GM20000 (cell line): ENCODE results near the gene PTBP3.

Experiments
- DNase-seq: peaks from one replicate; pipeline ENCODE4 v3.0.0; 2012; ENCODE audit warnings: low spot score
- TF ChIP-seq, protein P1 (sequence below): IDR thresholded peaks from 2 replicates; pipeline ENCODE4 v1.5.1; 2012; ENCODE audit warnings: mild to moderate bottlenecking, control low read depth; ENCODE audit errors: extremely low read depth, missing control alignments

The PTBP3 gene

DNA sequence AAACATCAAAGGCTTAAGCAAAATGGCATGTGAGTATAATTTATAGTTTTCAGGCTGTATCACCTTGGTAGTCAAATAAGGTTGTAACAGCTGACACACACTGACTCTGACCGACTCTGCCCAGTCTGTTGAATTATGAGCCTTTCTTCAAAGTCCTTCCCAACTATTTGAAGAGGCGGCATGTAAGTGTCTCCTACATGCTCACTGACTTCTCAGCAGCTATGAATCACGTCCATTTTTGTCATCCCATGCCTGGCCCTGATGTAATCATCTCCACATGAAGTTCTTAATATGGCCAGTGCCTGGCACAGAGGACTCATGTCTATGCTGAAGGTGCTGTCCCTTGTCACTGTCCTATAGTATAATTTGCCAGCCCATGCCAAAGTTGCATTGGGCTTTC, 5.1 kb upstream of the PTBP3 start:
- TF ChIP-seq, protein P1, sequence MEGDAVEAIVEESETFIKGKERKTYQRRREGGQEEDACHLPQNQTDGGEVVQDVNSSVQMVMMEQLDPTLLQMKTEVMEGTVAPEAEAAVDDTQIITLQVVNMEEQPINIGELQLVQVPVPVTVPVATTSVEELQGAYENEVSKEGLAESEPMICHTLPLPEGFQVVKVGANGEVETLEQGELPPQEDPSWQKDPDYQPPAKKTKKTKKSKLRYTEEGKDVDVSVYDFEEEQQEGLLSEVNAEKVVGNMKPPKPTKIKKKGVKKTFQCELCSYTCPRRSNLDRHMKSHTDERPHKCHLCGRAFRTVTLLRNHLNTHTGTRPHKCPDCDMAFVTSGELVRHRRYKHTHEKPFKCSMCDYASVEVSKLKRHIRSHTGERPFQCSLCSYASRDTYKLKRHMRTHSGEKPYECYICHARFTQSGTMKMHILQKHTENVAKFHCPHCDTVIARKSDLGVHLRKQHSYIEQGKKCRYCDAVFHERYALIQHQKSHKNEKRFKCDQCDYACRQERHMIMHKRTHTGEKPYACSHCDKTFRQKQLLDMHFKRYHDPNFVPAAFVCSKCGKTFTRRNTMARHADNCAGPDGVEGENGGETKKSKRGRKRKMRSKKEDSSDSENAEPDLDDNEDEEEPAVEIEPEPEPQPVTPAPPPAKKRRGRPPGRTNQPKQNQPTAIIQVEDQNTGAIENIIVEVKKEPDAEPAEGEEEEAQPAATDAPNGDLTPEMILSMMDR: no peak
- no peak for DNase-seq

DNA sequence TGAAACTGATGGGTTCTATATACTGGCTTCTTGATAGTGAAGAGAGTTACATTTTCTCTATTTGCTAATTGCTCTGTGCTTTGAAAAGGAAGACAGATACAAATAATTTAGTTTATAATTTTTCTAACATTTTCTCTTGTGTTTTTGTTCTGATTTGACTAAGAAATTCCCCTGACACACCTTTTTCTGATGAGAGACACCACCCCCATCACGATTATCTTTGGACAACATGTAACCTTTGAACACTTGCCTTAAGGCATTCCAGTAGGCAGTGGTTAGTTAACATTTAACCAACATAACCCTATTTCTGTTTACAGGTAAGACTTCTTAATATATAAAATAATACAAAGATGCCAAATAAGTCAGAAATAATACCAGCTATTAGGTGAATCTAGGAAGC, 4.1 kb upstream of the PTBP3 start:
- TF ChIP-seq, protein P1: no peak
- DNase-seq: no peak

DNA sequence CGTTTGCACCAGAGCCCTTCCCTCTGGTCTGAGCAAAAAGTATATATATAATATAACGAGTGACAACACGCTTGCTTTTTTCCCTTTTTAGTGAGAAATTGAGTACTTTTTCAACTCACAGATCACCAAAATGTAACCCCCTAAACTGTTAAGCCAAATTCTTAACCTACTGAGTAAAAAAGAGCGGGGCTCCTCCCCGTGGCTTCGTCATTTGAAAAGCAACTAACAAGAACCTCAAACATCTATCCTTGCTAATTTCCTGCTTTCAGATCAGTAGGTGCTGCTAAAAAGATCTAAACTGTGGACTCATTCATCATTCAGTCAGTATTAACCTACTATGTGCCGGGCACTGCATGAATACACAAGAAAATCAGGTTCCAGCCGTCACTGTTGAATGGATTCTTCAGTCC, 1.0 kb upstream of the PTBP3 start:
- DNase-seq: peak; percentile 46

DNA sequence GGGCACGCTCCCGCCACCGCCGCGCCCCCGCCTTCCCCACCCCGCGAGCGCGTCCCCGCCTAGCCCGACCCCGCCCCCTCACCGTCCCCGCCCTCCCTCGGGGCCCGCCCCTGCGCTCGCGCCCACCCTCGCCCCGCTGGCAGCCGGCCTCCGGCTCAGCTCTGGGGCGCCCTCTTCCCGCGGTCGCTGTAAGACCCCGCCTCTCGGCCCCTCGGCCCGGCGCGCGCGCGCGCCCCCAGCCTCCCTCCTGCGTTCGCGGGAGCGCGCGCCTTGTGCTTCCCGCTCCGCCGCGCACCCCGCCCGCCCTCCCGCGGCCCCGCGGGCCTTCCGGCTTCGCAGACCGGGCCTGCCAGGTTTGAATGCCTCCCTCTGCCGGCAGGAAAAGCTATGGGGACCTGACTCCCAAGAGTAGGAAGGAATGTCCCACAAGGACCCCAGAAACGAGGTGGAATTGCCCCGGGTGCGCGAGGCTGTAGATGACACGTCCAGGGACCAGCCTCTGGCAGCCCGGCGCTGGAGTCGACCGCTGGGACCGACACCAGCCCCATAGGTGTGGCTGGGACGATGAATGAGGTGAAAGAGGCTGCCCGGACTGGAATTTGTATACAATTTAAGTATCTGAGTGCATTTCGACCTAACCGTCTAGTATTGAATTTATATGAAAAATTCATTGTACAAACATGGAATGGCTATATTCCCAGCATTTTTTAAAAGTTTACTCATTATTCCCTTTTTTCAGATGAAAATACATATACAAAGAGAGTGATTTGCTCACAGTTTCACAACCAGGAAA, 416 bp upstream of the PTBP3 start:
- peak; percentile 98 for DNase-seq
- TF ChIP-seq, protein P1: peak; percentile 32

More for the DNA sequence above, 1.0 kb upstream of the PTBP3 start:
- TF ChIP-seq, protein P1: no peak

GRCh38 chr9:112332674-112332976, 794 bp downstream of the PTBP3 start:
- DNase-seq: no peak
- TF ChIP-seq, protein P1: no peak

DNA sequence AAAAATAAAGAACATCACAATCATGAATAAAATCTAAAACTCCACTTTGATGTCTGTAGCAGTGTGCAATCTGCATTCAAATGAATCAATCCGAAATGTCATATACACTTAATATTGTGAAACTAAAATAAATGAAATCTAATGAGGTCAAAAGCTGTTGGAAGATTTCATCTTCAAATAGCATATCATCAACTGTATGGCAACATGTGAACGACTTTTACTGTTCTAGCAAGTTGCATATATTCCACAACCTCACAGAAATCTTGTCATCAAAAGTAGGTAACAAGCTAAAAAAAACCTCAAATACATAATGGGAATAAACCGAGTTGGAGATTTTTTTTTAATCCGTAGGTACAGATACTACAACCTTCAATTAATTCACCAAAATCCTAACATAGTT, 1.2 kb downstream of the PTBP3 start:
- TF ChIP-seq, protein P1: no peak
- DNase-seq: no peak

DNA sequence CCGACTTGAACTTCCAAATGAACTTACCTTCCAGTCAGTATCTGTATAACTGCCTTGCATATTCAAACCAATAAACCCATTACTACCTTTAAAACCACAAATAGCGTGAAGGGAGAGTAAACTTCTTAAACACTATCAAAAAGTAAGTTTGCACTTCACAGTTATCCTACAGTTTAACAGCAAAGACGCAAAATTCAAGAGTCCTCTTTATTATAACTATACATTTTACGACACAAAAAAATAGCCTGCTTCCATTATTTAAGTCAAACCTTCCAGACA, 1.8 kb downstream of the PTBP3 start:
- TF ChIP-seq, protein P1: no peak
- DNase-seq: no peak
